ENCODE results near the gene ZNF837.

The ZNF837 gene

GRCh38 chr19:58335630-58336029 is 45.2 kb downstream of the ZNF837 start:
- Histone ChIP-seq H3K27ac (no peak overlapping the region), H3K4me3 (IDR thresholded peaks at IDR 0.05; ENCODE audit: insufficient read depth, low read depth, low read length) (no peak overlapping the region), H3K27me3 (ENCODE audit: insufficient read depth, low read depth) (no peaks in the 10 kb centered on the region), H3K9ac (no peak overlapping the region), H2AFZ (ENCODE audit: low read depth) (no peak overlapping the region), H3K79me2 (ENCODE audit: insufficient read depth, low read depth) (no peaks in the 10 kb centered on the region), H4K20me1 (ENCODE audit: insufficient read depth) (no peaks in the 10 kb centered on the region), H3K4me1 (ENCODE audit: low read depth, poor library complexity, severe bottlenecking) (no peaks in the 10 kb centered on the region), H3K4me2 (no peak overlapping the region), H3K36me3 (ENCODE audit: insufficient read depth) (no peaks in the 10 kb centered on the region)
- TF ChIP-seq, protein P1, sequence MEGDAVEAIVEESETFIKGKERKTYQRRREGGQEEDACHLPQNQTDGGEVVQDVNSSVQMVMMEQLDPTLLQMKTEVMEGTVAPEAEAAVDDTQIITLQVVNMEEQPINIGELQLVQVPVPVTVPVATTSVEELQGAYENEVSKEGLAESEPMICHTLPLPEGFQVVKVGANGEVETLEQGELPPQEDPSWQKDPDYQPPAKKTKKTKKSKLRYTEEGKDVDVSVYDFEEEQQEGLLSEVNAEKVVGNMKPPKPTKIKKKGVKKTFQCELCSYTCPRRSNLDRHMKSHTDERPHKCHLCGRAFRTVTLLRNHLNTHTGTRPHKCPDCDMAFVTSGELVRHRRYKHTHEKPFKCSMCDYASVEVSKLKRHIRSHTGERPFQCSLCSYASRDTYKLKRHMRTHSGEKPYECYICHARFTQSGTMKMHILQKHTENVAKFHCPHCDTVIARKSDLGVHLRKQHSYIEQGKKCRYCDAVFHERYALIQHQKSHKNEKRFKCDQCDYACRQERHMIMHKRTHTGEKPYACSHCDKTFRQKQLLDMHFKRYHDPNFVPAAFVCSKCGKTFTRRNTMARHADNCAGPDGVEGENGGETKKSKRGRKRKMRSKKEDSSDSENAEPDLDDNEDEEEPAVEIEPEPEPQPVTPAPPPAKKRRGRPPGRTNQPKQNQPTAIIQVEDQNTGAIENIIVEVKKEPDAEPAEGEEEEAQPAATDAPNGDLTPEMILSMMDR (conservative IDR thresholded peaks at IDR 0.05; ENCODE audit: low read depth, low read length), result no peak

DNA sequence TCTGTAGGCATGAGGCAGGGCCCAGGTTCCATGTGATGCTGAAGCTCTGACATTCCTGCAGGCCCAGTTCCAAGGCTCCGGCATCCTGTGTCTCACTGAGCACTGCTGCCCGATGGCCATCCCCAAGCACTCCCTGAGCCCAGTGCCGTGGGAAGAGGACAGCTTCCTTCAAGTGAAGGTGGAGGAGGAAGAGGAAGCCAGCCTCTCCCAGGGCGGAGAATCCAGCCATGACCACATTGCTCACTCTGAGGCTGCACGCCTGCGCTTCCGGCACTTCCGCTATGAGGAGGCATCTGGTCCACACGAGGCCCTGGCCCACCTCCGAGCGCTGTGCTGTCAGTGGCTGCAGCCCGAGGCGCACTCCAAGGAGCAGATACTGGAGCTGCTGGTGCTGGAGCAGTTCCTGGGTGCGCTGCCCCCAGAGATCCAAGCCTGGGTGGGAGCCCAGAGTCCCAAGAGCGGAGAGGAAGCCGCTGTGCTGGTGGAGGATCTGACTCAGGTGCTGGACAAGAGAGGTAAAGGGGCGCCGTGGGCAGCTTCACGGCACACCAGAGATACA is 46.1 kb downstream of the ZNF837 start:
- Histone ChIP-seq H3K36me3 (ENCODE audit: insufficient read depth) (no peaks in the 10 kb centered on the region), H3K4me3 (IDR thresholded peaks at IDR 0.05; ENCODE audit: insufficient read depth, low read depth, low read length) (no peak overlapping the region), H3K4me2 (no peak overlapping the region), H4K20me1 (ENCODE audit: insufficient read depth) (no peaks in the 10 kb centered on the region), H3K79me2 (ENCODE audit: insufficient read depth, low read depth) (no peaks in the 10 kb centered on the region), H3K27ac (no peak overlapping the region), H3K9ac (no peak overlapping the region), H3K4me1 (ENCODE audit: low read depth, poor library complexity, severe bottlenecking) (no peaks in the 10 kb centered on the region), H2AFZ (ENCODE audit: low read depth) (no peak overlapping the region), H3K27me3 (ENCODE audit: insufficient read depth, low read depth) (no peaks in the 10 kb centered on the region)
- TF ChIP-seq, protein P1 (conservative IDR thresholded peaks at IDR 0.05; ENCODE audit: low read depth, low read length), result no peak

GRCh38 chr19:58332697-58333096 is 48.1 kb downstream of the ZNF837 start:
- Histone ChIP-seq H3K4me2 (no peak overlapping the region), H3K27ac (no peak overlapping the region), H3K4me3 (IDR thresholded peaks at IDR 0.05; ENCODE audit: insufficient read depth, low read depth, low read length) (no peak overlapping the region), H3K79me2 (ENCODE audit: insufficient read depth, low read depth) (peaks cover 13% of the 10 kb centered on the region), H2AFZ (ENCODE audit: low read depth) (no peak overlapping the region), H3K9ac (no peak overlapping the region), H3K36me3 (ENCODE audit: insufficient read depth) (no peaks in the 10 kb centered on the region), H3K27me3 (ENCODE audit: insufficient read depth, low read depth) (no peaks in the 10 kb centered on the region), H3K4me1 (ENCODE audit: low read depth, poor library complexity, severe bottlenecking) (peaks cover 7% of the 10 kb centered on the region), H4K20me1 (ENCODE audit: insufficient read depth) (no peaks in the 10 kb centered on the region)
- TF ChIP-seq, protein P1 (conservative IDR thresholded peaks at IDR 0.05; ENCODE audit: low read depth, low read length), result no peak

DNA sequence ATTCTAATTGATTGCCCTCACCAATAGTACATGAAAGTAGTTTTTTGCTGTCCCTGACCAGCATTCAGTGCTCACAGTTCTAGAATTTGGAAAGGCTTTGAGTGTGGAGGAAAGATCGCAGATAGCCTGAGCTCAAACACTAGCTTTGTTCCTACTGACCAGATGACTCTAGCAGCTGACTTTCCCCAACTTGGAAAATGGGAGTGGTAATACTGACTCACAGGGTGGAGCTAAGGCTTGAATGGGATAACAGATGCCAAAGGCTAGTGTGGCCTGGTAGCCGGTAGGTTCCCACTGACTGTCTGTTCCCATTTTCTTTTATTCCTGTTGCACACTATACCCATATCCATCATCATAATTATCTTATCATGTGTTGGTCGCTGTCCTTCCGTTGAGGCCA is 50.4 kb downstream of the ZNF837 start:
- H3K27me3 ChIP-seq (ENCODE audit: insufficient read depth, low read depth), result no peaks in the 10 kb centered on the region
- TF ChIP-seq, protein P1 (conservative IDR thresholded peaks at IDR 0.05; ENCODE audit: low read depth, low read length), result no peak
- no peaks in the 10 kb centered on the region for H3K36me3 ChIP-seq (ENCODE audit: insufficient read depth)
- H3K4me1 ChIP-seq (ENCODE audit: low read depth, poor library complexity, severe bottlenecking), result peaks cover 13% of the 10 kb centered on the region
- peaks cover 21% of the 10 kb centered on the region for H3K79me2 ChIP-seq (ENCODE audit: insufficient read depth, low read depth)
- no peak overlapping the region for H3K4me2 ChIP-seq
- H3K27ac ChIP-seq, result no peak overlapping the region
- no peak overlapping the region for H3K4me3 ChIP-seq (IDR thresholded peaks at IDR 0.05; ENCODE audit: insufficient read depth, low read depth, low read length)
- no peak overlapping the region for H2AFZ ChIP-seq (ENCODE audit: low read depth)
- H3K9ac ChIP-seq, result no peak overlapping the region
- no peaks in the 10 kb centered on the region for H4K20me1 ChIP-seq (ENCODE audit: insufficient read depth)

Data from KMS-11 (cell line).